ENCODE measurements around the gene COL28A1. TPM values are rescaled to one million over a fixed set of nuclear protein-coding genes. Genes with fewer than 3 reads are reported as not detected.

Gene COL28A1
- total and polyA plus RNA-seq, 2 experiments from 2014 or later = 0.31 to 0.70 TPM

GRCh38 chr7:7405461-7405860, 130.2 kb downstream of the COL28A1 start:
- H3K27me3 Mint-ChIP-seq (ENCODE audit: insufficient read depth, low read depth, poor library complexity) = peaks cover 1% of the 10 kb centered on the region
- no peak for ATAC-seq
- no peak for TF ChIP-seq ZNF462 (CRISPR knock-in tag; IDR thresholded peaks at IDR 0.05)
- TF ChIP-seq ETS1 (IDR thresholded peaks at IDR 0.05) = no peak
- no peak for TF ChIP-seq REST (IDR thresholded peaks at IDR 0.05; ENCODE audit: unreplicated experiment)
- no peak for TF ChIP-seq CTCF (conservative IDR thresholded peaks at IDR 0.05; ENCODE audit: low read depth in 2 of 2)
- no peak for TF ChIP-seq POLR2AphosphoS5 (IDR thresholded peaks at IDR 0.05; ENCODE audit: low read depth)
- TF ChIP-seq EZH2phosphoT487 (IDR thresholded peaks at IDR 0.05; ENCODE audit: unreplicated experiment) = no peak
- TF ChIP-seq NANOG (IDR thresholded peaks at IDR 0.05; ENCODE audit: borderline replicate concordance) = no peak
- TF ChIP-seq ZNF114 (CRISPR knock-in tag; IDR thresholded peaks at IDR 0.05) = no peak
- no peak for TF ChIP-seq STAT1 (IDR thresholded peaks at IDR 0.05; ENCODE audit: unreplicated experiment)
- TF ChIP-seq CREB1 (CRISPR knock-in tag; IDR thresholded peaks at IDR 0.05; ENCODE audit: low read depth) = no peak
- TF ChIP-seq ZNF331 (CRISPR knock-in tag; IDR thresholded peaks at IDR 0.05; ENCODE audit: low read depth) = no peak
- TF ChIP-seq EZH2 (IDR thresholded peaks at IDR 0.05; ENCODE audit: low read depth, unreplicated experiment) = no peak
- no peak for TF ChIP-seq JUNB (IDR thresholded peaks at IDR 0.05; ENCODE audit: unreplicated experiment)
- Histone ChIP-seq H3K27me3 (ENCODE audit: insufficient read depth) (no peaks in the 10 kb centered on the region), H3K36me3 (ENCODE audit: insufficient read depth) (no peaks in the 10 kb centered on the region), H3K79me2 (replicated peaks; ENCODE audit: insufficient read depth) (no peaks in the 10 kb centered on the region), H3K4me3 (no peak overlapping the region), H4K20me1 (replicated peaks; ENCODE audit: insufficient read depth) (no peaks in the 10 kb centered on the region), H3K4me1 (ENCODE audit: insufficient read depth) (no peaks in the 10 kb centered on the region), H2AFZ (no peak overlapping the region), H3K9me2 (ENCODE audit: insufficient read depth) (no peaks in the 10 kb centered on the region), H3K4me2 (no peak overlapping the region), H3K27ac (ENCODE audit: low read depth) (no peak overlapping the region), H3F3A (replicated peaks; ENCODE audit: low read depth) (no peaks in the 10 kb centered on the region)
- 0 out of 3 replicates have a peak, but pooled peaks cover 2% of the 10 kb centered on the region for H3K4me1 Mint-ChIP-seq
- peaks cover 19% of the 10 kb centered on the region; the same call in 2 of the 3 replicates for H3K9me3 Mint-ChIP-seq
- no peak overlapping the region for H3K27ac Mint-ChIP-seq
- peaks cover 12% of the 10 kb centered on the region; the same call in 2 of the 3 replicates for H3K36me3 Mint-ChIP-seq (ENCODE audit: low read depth)
- H3K4me3 Mint-ChIP-seq = no peak overlapping the region
- no peak for DNase-seq (ENCODE audit: low spot score)
